ENCODE results near the gene HAUS7.

Gene HAUS7

GRCh38 chrX:153517946-153518834, 47.8 kb upstream of the HAUS7 start:
- no peaks in the 10 kb centered on the region for H3K36me3 ChIP-seq (ENCODE audit: insufficient read depth, low read length)
- H3F3A ChIP-seq (ENCODE audit: low read depth) = no peaks in the 10 kb centered on the region
- no peaks in the 10 kb centered on the region for H3K9me2 ChIP-seq (replicated peaks; ENCODE audit: low read depth, low read length)
- no peak overlapping the region for H3K4me3 ChIP-seq (ENCODE audit: low read length, poor library complexity, severe bottlenecking)
- H3K27me3 ChIP-seq (ENCODE audit: insufficient read depth, low read length, poor library complexity, severe bottlenecking) = no peaks in the 10 kb centered on the region
- H3K4me2 ChIP-seq (ENCODE audit: low read depth, low read length, poor library complexity, severe bottlenecking) = no peak overlapping the region
- H4K20me1 ChIP-seq (ENCODE audit: insufficient read depth, low read length, poor library complexity, severe bottlenecking) = no peaks in the 10 kb centered on the region
- TF ChIP-seq CTCF (conservative IDR thresholded peaks at IDR 0.05; ENCODE audit: low read length) (no peak), EZH2phosphoT487 (IDR thresholded peaks at IDR 0.05; ENCODE audit: borderline replicate concordance) (no peak)
- no peaks in the 10 kb centered on the region for H3K79me2 ChIP-seq (ENCODE audit: insufficient read depth, low read length)
- H3K9me3 ChIP-seq (ENCODE audit: insufficient read depth, low read depth, low read length) = no peaks in the 10 kb centered on the region
- no peak overlapping the region for H3K9ac ChIP-seq (ENCODE audit: low read depth, low read length, poor library complexity, severe bottlenecking)
- no peaks in the 10 kb centered on the region for H3K4me1 ChIP-seq (ENCODE audit: insufficient read depth, low read length, poor library complexity, severe bottlenecking)
- no peak overlapping the region for H2AFZ ChIP-seq (ENCODE audit: low read length)

DNA sequence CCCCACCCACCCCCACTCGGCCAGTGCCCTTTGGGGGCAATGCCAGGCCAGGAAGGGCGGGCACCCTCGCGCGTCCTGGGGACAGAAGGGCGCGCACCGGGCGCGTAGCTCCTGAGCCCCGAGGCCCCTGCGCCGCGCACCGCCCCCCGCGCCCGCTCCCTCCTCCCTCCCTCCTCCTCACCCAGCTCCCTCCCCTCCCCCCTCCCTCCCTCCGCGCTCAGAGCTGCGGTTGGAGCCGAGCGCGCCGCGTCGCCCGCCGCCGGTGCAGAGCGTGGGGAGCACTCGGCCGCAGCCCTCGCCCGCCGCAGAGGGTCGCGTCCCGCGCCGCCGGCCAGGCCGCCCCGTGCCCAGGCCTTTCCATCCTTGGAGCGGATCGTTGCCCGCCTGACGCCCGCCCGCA, 47.0 kb upstream of the HAUS7 start, which contains the start of gene ATP2B3:
Gene ATP2B3, plus strand, starts transcription at position 220 of the 400 bp plus-strand sequence. CDS start 18,606 bp downstream, outside the sequence.
- Histone ChIP-seq H3K27me3 (ENCODE audit: insufficient read depth, low read length, poor library complexity, severe bottlenecking) (no peaks in the 10 kb centered on the region), H2AFZ (ENCODE audit: low read length) (no peak within 1 kb of the TSS), H3K4me1 (ENCODE audit: insufficient read depth, low read length, poor library complexity, severe bottlenecking) (no peaks in the 10 kb centered on the region), H3K9ac (ENCODE audit: low read depth, low read length, poor library complexity, severe bottlenecking) (no peak within 1 kb of the TSS), H3K9me3 (ENCODE audit: insufficient read depth, low read depth, low read length) (no peaks in the 10 kb centered on the region), H3K9me2 (replicated peaks; ENCODE audit: low read depth, low read length) (no peaks in the 10 kb centered on the region), H3F3A (ENCODE audit: low read depth) (no peaks in the 10 kb centered on the region), H3K36me3 (ENCODE audit: insufficient read depth, low read length) (no peaks in the 10 kb centered on the region), H4K20me1 (ENCODE audit: insufficient read depth, low read length, poor library complexity, severe bottlenecking) (no peaks in the 10 kb centered on the region), H3K4me3 (ENCODE audit: low read length, poor library complexity, severe bottlenecking) (no peak within 1 kb of the TSS), H3K4me2 (ENCODE audit: low read depth, low read length, poor library complexity, severe bottlenecking) (no peak within 1 kb of the TSS), H3K79me2 (ENCODE audit: insufficient read depth, low read length) (no peaks in the 10 kb centered on the region)
- TF ChIP-seq CTCF (conservative IDR thresholded peaks at IDR 0.05; ENCODE audit: low read length) (no peak), EZH2phosphoT487 (IDR thresholded peaks at IDR 0.05; ENCODE audit: borderline replicate concordance) (no peak)

DNA sequence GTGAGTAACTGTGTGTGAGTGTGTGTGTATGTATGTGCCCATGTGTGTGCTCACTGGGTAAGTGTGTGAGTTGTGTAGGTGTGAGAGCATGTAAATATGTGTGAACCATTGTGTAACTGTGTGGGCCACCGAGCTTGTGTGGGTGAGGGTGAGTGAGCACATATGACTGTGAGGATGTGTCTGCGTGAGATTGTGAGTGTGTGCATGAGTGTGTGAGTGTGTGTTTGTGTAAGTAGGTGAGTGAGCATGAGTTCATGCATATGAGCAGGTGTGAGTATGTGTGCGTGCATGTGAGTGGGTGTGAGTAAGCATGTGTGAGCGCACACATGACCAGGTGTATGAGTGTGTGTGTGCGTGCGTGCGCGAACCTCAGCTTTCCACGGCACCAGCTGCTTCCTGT, 45.7 kb upstream of the HAUS7 start:
- Histone ChIP-seq H3K9ac (ENCODE audit: low read depth, low read length, poor library complexity, severe bottlenecking) (no peak overlapping the region), H3F3A (ENCODE audit: low read depth) (no peaks in the 10 kb centered on the region), H3K27me3 (ENCODE audit: insufficient read depth, low read length, poor library complexity, severe bottlenecking) (no peaks in the 10 kb centered on the region), H3K4me2 (ENCODE audit: low read depth, low read length, poor library complexity, severe bottlenecking) (no peak overlapping the region), H4K20me1 (ENCODE audit: insufficient read depth, low read length, poor library complexity, severe bottlenecking) (no peaks in the 10 kb centered on the region), H2AFZ (ENCODE audit: low read length) (no peak overlapping the region), H3K4me1 (ENCODE audit: insufficient read depth, low read length, poor library complexity, severe bottlenecking) (no peaks in the 10 kb centered on the region), H3K36me3 (ENCODE audit: insufficient read depth, low read length) (no peaks in the 10 kb centered on the region), H3K4me3 (ENCODE audit: low read length, poor library complexity, severe bottlenecking) (no peak overlapping the region), H3K9me2 (replicated peaks; ENCODE audit: low read depth, low read length) (no peaks in the 10 kb centered on the region), H3K79me2 (ENCODE audit: insufficient read depth, low read length) (no peaks in the 10 kb centered on the region), H3K9me3 (ENCODE audit: insufficient read depth, low read depth, low read length) (no peaks in the 10 kb centered on the region)
- TF ChIP-seq EZH2phosphoT487 (IDR thresholded peaks at IDR 0.05; ENCODE audit: borderline replicate concordance) (no peak), CTCF (conservative IDR thresholded peaks at IDR 0.05; ENCODE audit: low read length) (no peak)

All from Loucy (cell line).